Endothelial cell of umbilical vein (primary cell): Measurements from ENCODE around the gene TGFB1. TPM values are rescaled to one million over a fixed set of nuclear protein-coding genes. Genes with fewer than 3 reads are reported as not detected.
A peak's percentile ranks its signal among the peaks of the same experiment; 100 is the strongest.

Experiments used
- BruUV-seq: library from RNA; stranded (reverse); fragments of 400-500 nt; replicated peaks from 2 replicates; lab custom pipeline; 2021; lab: Mats Ljungman, UMichigan
- CTCF ChIA-PET: fragments of 300-600, 350-600 bp; sonication (Branson Sonifier 250); formaldehyde crosslinking; loops from one replicate; lab custom pipeline; 2021; ENCODE audit warnings: antibody characterized with exemption, inconsistent platforms; lab: Charles Lee
- POLR2A ChIA-PET: fragments of 300-600, 350-600 bp; sonication (Branson Sonifier 250); formaldehyde crosslinking; loops from one replicate; lab custom pipeline; 2021; ENCODE audit warnings: antibody characterized with exemption, inconsistent platforms; lab: Charles Lee
- DNase-seq: peaks from one replicate; pipeline ENCODE4 v3.0.0-alpha.2; 2011; ENCODE audit warnings: low read depth, low spot score
- FAIRE-seq: peaks from 2 replicates; lab custom pipeline; 2011; peaks lifted over from hg19 to GRCh38; lab: Jason Lieb, UNC
- H2AFZ ChIP-seq: 2 replicates; pipeline ENCODE4 v1.6.0; 2012; ENCODE audit warnings: low read depth, low read length, control low read depth, inconsistent platforms
- H3K27ac ChIP-seq: 2 replicates; pipeline ENCODE4 v1.5.1; 2011; ENCODE audit warnings: low read depth, mild to moderate bottlenecking, control low read depth, low read length, moderate library complexity; ENCODE audit not compliant: insufficient read depth
- H3K27me3 ChIP-seq, 2 experiments: 2 replicates each; pipeline versions ENCODE4 v1.6.0 to v1.6.1; 2011; ENCODE audit warnings: low read length in 2 of 2, mixed read lengths in 1 of 2; ENCODE audit not compliant: control insufficient read depth in 2 of 2, insufficient read depth in 2 of 2
- H3K36me3 ChIP-seq, 2 experiments: 2 replicates in 1 of 2; 3 replicates in 1 of 2; pipeline ENCODE4 v1.5.1; 2011; ENCODE audit warnings: low read length in 2 of 2, mild to moderate bottlenecking in 1 of 2, moderate library complexity in 1 of 2; ENCODE audit not compliant: control insufficient read depth in 2 of 2, insufficient read depth in 2 of 2; ENCODE audit errors: extremely low read depth in 1 of 2
- H3K4me1 ChIP-seq: 3 replicates; pipeline ENCODE4 v1.5.1; 2011; ENCODE audit warnings: mild to moderate bottlenecking, low read length; ENCODE audit not compliant: control insufficient read depth, insufficient read depth; ENCODE audit errors: extremely low read depth
- H3K4me2 ChIP-seq: 2 replicates; pipeline ENCODE4 v1.6.1; 2011; ENCODE audit warnings: low read length, control low read depth, mixed read lengths; ENCODE audit not compliant: insufficient read depth
- H3K4me3 ChIP-seq, 3 experiments: fragments of 200-600 bp in 1 of 3; sonication (generic), shearing (Covaris generic) in 1 of 3; replicated peaks in 1 of 3; 2 replicates each; pipeline ENCODE4 v1.5.1; 2011 to 2016; ENCODE audit warnings: control low read depth in 3 of 3, low read length in 3 of 3, mild to moderate bottlenecking in 2 of 3, inconsistent platforms in 1 of 3, low read depth in 1 of 3, moderate library complexity in 1 of 3; ENCODE audit not compliant: insufficient read depth in 1 of 3
- H3K79me2 ChIP-seq: 2 replicates; pipeline ENCODE4 v1.6.0; 2012; ENCODE audit warnings: low read length, inconsistent platforms; ENCODE audit not compliant: control insufficient read depth, insufficient read depth
- H3K9ac ChIP-seq: replicated peaks from 2 replicates; pipeline ENCODE3; 2011; ENCODE audit warnings: low read length, control low read depth; ENCODE audit not compliant: insufficient read depth; ENCODE audit errors: extremely low read depth
- H3K9me1 ChIP-seq: replicated peaks from 3 replicates; pipeline ENCODE4 v1.6.0; 2011; ENCODE audit warnings: mild to moderate bottlenecking, low read length; ENCODE audit not compliant: control insufficient read depth, insufficient read depth; ENCODE audit errors: extremely low read depth
- H3K9me3 ChIP-seq: replicated peaks from 2 replicates; pipeline ENCODE4 v1.5.1; 2012; ENCODE audit warnings: low read length, inconsistent platforms; ENCODE audit not compliant: control insufficient read depth, insufficient read depth
- H4K20me1 ChIP-seq: replicated peaks from 2 replicates; pipeline ENCODE3; 2011; ENCODE audit warnings: mild to moderate bottlenecking, low read length; ENCODE audit not compliant: control insufficient read depth, insufficient read depth; ENCODE audit errors: extremely low read depth
- FOS ChIP-seq: IDR thresholded peaks from 2 replicates; pipeline ENCODE4 v1.6.1; 2011; ENCODE audit warnings: mild to moderate bottlenecking, low read length, moderate library complexity, borderline replicate concordance; ENCODE audit not compliant: insufficient read depth
- dilution Hi-C: fragments of 300-500 bp; cut with MboI; formaldehyde crosslinking; loops from one replicate; pipeline ENCODE4 v1.15.0; 2019; ENCODE audit warnings: low sequenced_read_pairs; ENCODE audit not compliant: extremely low pct_ligation_motif_present
- intact Hi-C: fragments of 100-400 bp; cut with micrococcal nuclease; formaldehyde crosslinking; loops from one replicate; pipeline ENCODE4 v1.10.0; 2022
- polyA plus RNA-seq, 4 experiments: library from polyadenylated mRNA; depleted of rRNA in 3 of 4; stranded (reverse) in 3 of 4; unstranded in 1 of 4; fragments of >200 nt; gene quantifications; 2 replicates each; pipeline versions ENCODE4 v1.2.1 to v1.2.3, GENCODE V29; 2011 to 2012; ENCODE audit warnings: missing spikeins in 1 of 4
- total RNA-seq: library from RNA; stranded (reverse); gene quantifications from 2 replicates; pipeline ENCODE4 v1.2.3, GENCODE V29; 2021
- TF ChIP-seq, protein P1 (sequence below), 2 donors: IDR thresholded peaks; 1 replicate in 1 of 2; 2 replicates in 1 of 2; pipeline ENCODE4 v1.5.1; 2011; ENCODE audit warnings: low read length in 2 of 2, mild to moderate bottlenecking in 2 of 2, moderate library complexity in 2 of 2, control low read depth in 1 of 2, inconsistent platforms in 1 of 2, low read depth in 1 of 2; ENCODE audit not compliant: insufficient read depth in 1 of 2; ENCODE audit errors: extremely low read depth in 1 of 2

The TGFB1 gene
- total and polyA plus RNA-seq, 2 donors (not counting 3 experiments of a cell fraction or from before 2014, with no cell fraction given) = 64.4 to 250 TPM

DNA sequence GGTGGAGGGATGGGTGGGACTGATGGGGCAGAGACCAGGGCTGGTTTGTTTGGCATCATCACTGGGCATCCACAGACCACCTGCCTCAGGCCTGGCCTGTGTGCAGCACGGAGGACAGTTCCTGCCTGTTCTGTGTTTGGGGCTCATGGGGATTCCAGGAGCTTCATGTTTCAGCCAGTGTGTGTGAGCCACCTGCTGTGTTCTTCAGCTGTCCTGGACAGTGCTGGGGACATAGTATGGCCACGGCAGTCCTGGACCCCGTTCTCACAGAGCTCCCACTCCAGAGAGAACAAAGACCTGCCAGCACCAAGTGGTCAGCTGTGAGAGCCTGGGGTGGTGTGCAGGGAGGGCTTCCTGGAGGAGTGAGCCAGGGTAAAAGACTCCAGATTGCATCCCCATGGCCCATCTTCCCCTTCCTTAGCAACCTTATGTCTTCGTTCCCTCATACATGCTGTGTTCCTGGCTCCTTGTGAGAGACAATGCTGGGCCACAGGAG, 45.7 kb downstream of the TGFB1 start:
- no peak overlapping the region for H3K4me2 ChIP-seq
- H3K9me3 ChIP-seq = no peaks in the 10 kb centered on the region
- H3K9me1 ChIP-seq = no peaks in the 10 kb centered on the region
- FAIRE-seq (no peak), DNase-seq (no peak)
- BruUV-seq = no TSS peak
- peak overlapping the region; percentile 59 for H3K27ac ChIP-seq
- H3K4me1 ChIP-seq = peaks cover 42% of the 10 kb centered on the region
- no peaks in the 10 kb centered on the region for H4K20me1 ChIP-seq
- intact Hi-C loops = loop anchor here (1.0 to 5.0 kb wide), 6 partner anchors 46 to 264 kb away; no protein-coding TSS in a partner anchor
- H3K27me3 ChIP-seq = no peaks in the 10 kb centered on the region
- ChIA-PET CTCF (interaction anchor here (0.7 to 4.1 kb wide), 21 partner anchors 10 to 163 kb away, joined by 3 to 62 read pairs (median 4); partner anchors contain the start of genes B9D2, HNRNPUL1 and TGFB1), POLR2A (no interaction called here)
- peaks cover 18 to 36% of the 10 kb centered on the region in 2 experiments for H3K36me3 ChIP-seq
- dilution Hi-C loops = no loop called here
- no peak overlapping the region for H3K4me3 ChIP-seq
- H2AFZ ChIP-seq = no peak overlapping the region
- H3K9ac ChIP-seq = peak overlapping the region; percentile 30
- TF ChIP-seq, protein P1, sequence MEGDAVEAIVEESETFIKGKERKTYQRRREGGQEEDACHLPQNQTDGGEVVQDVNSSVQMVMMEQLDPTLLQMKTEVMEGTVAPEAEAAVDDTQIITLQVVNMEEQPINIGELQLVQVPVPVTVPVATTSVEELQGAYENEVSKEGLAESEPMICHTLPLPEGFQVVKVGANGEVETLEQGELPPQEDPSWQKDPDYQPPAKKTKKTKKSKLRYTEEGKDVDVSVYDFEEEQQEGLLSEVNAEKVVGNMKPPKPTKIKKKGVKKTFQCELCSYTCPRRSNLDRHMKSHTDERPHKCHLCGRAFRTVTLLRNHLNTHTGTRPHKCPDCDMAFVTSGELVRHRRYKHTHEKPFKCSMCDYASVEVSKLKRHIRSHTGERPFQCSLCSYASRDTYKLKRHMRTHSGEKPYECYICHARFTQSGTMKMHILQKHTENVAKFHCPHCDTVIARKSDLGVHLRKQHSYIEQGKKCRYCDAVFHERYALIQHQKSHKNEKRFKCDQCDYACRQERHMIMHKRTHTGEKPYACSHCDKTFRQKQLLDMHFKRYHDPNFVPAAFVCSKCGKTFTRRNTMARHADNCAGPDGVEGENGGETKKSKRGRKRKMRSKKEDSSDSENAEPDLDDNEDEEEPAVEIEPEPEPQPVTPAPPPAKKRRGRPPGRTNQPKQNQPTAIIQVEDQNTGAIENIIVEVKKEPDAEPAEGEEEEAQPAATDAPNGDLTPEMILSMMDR (IDR thresholded peaks at IDR 0.05; ENCODE audit: extremely low read depth in 1 of 2, insufficient read depth in 1 of 2, low read depth in 1 of 2, low read length in 2 of 2) = no peak
- no peak for TF ChIP-seq FOS
- peaks cover 24% of the 10 kb centered on the region for H3K79me2 ChIP-seq
